CD14-positive monocyte (primary cell): Measurements from ENCODE around the gene CPNE4. TPM values are rescaled to one million over a fixed set of nuclear protein-coding genes. Genes with fewer than 3 reads are reported as not detected.
A peak's percentile ranks its signal among the peaks of the same experiment; 100 is the strongest.

ENCODE experiments used
- DNase-seq, 3 donors: peaks; one replicate each; pipeline ENCODE4 v3.0.0-alpha.2; 2011 to 2022
- H2AFZ ChIP-seq: 2 replicates; pipeline ENCODE4 v1.6.0; 2012; ENCODE audit warnings: mild to moderate bottlenecking, low read depth, low read length, inconsistent platforms; ENCODE audit not compliant: insufficient read depth, poor library complexity, severe bottlenecking
- H3K27ac ChIP-seq, 2 donors: 1 replicate in 1 of 2; 2 replicates in 1 of 2; pipeline ENCODE4 v1.5.1; 2012 to 2013; ENCODE audit warnings: low read length in 2 of 2, control low read depth in 1 of 2, inconsistent platforms in 1 of 2, low read depth in 1 of 2, mild to moderate bottlenecking in 1 of 2
- H3K27me3 ChIP-seq, 2 donors: one replicate each; pipeline versions ENCODE4 v1.6.0 to v1.6.1; 2011 to 2013; ENCODE audit warnings: low read length in 2 of 2; ENCODE audit not compliant: control insufficient read depth in 2 of 2, insufficient read depth in 2 of 2
- H3K36me3 ChIP-seq, 2 donors: replicated peaks in 1 of 2; 1 replicate in 1 of 2; 2 replicates in 1 of 2; pipeline versions ENCODE4 v1.5.1 to v1.6.1; 2012 to 2013; ENCODE audit warnings: low read length in 2 of 2, control low read depth in 1 of 2, inconsistent platforms in 1 of 2, mild to moderate bottlenecking in 1 of 2; ENCODE audit not compliant: insufficient read depth in 2 of 2, control insufficient read depth in 1 of 2
- H3K4me1 ChIP-seq, 2 donors: 1 replicate in 1 of 2; 2 replicates in 1 of 2; pipeline versions ENCODE4 v1.5.1 to v1.6.1; 2012 to 2013; ENCODE audit warnings: low read length in 2 of 2, control low read depth in 1 of 2, inconsistent platforms in 1 of 2, mild to moderate bottlenecking in 1 of 2, moderate library complexity in 1 of 2; ENCODE audit not compliant: insufficient read depth in 2 of 2, control insufficient read depth in 1 of 2
- H3K4me2 ChIP-seq: replicated peaks from 2 replicates; pipeline ENCODE3; 2012; ENCODE audit warnings: low read length, moderate library complexity, mild to moderate bottlenecking; ENCODE audit not compliant: poor library complexity, severe bottlenecking; ENCODE audit errors: extremely low read depth
- H3K4me3 ChIP-seq, 3 experiments: fragments of 200-600 bp in 1 of 3; sonication (generic) in 1 of 3; replicated peaks in 1 of 3; 1 replicate in 2 of 3; 2 replicates in 1 of 3; pipeline ENCODE4 v1.5.1; 2011 to 2013; ENCODE audit warnings: low read length in 3 of 3, mild to moderate bottlenecking in 3 of 3, control low read depth in 2 of 3, low read depth in 2 of 3, inconsistent platforms in 1 of 3, moderate library complexity in 1 of 3
- H3K79me2 ChIP-seq: 2 replicates; pipeline ENCODE4 v1.6.0; 2012; ENCODE audit warnings: mild to moderate bottlenecking, control low read depth, inconsistent platforms, low read length, moderate library complexity; ENCODE audit not compliant: insufficient read depth
- H3K9ac ChIP-seq: 2 replicates; pipeline ENCODE4 v1.6.0; 2017; ENCODE audit warnings: low read length, mild to moderate bottlenecking; ENCODE audit not compliant: insufficient read depth, poor library complexity, severe bottlenecking
- H3K9me3 ChIP-seq, 2 donors: replicated peaks in 1 of 2; 1 replicate in 1 of 2; 2 replicates in 1 of 2; pipeline versions ENCODE4 v1.5.1 to v1.6.1; 2012 to 2013; ENCODE audit warnings: low read length in 2 of 2, control low read depth in 1 of 2; ENCODE audit not compliant: control insufficient read depth in 1 of 2, insufficient read depth in 1 of 2
- H4K20me1 ChIP-seq: 2 replicates; pipeline ENCODE4 v1.6.0; 2012; ENCODE audit warnings: mild to moderate bottlenecking, low read length, control low read depth, moderate library complexity; ENCODE audit not compliant: insufficient read depth
- H3K27ac Mint-ChIP-seq, 7 donors: one replicate each; pipeline ENCODE4 v1.8.0; 2020; ENCODE audit warnings: mild to moderate bottlenecking in 7 of 7, mixed read lengths in 7 of 7, moderate library complexity in 6 of 7, inconsistent platforms in 2 of 7
- H3K27me3 Mint-ChIP-seq, 3 donors: one replicate each; pipeline ENCODE4 v1.8.0; 2021 to 2022; ENCODE audit warnings: low read depth in 3 of 3, mild to moderate bottlenecking in 3 of 3, mixed read lengths in 3 of 3, moderate library complexity in 3 of 3, inconsistent platforms in 1 of 3
- H3K36me3 Mint-ChIP-seq, 2 donors: one replicate each; pipeline ENCODE4 v1.8.0; 2020; ENCODE audit warnings: mixed read lengths in 2 of 2, inconsistent platforms in 1 of 2, mild to moderate bottlenecking in 1 of 2
- H3K4me1 Mint-ChIP-seq: one replicate; pipeline ENCODE4 v1.8.0; 2020; ENCODE audit warnings: mild to moderate bottlenecking, mixed read lengths
- H3K4me3 Mint-ChIP-seq, 2 donors: one replicate each; pipeline ENCODE4 v1.8.0; 2020; ENCODE audit warnings: mild to moderate bottlenecking in 2 of 2, mixed read lengths in 2 of 2, moderate library complexity in 1 of 2
- H3K9me3 Mint-ChIP-seq, 7 donors: one replicate each; pipeline ENCODE4 v1.8.0; 2020 to 2022; ENCODE audit warnings: mixed read lengths in 7 of 7, mild to moderate bottlenecking in 6 of 7, moderate library complexity in 6 of 7, inconsistent platforms in 2 of 7
- WGBS: methylation state at CpG from one replicate; pipeline ENCODE4 v1.1.5; 2013; ENCODE audit warnings: missing lambda C conversion rate; ENCODE audit not compliant: insufficient coverage; 5-methylcytosine and 5-hydroxymethylcytosine counted together
- intact Hi-C, 2 donors: fragments of 100-400 bp; cut with micrococcal nuclease; formaldehyde crosslinking; loops; one replicate each; pipeline versions ENCODE4 v1.15.0 to v1.15.1; 2023
- polyA plus RNA-seq, 3 donors: library from polyadenylated mRNA; depleted of rRNA in 1 of 3; unstranded in 2 of 3; stranded (reverse) in 1 of 3; fragments of 300-500 nt in 2 of 3; fragments of >200 nt in 1 of 3; fragmentation: Illumina TruSeq in 2 of 3; gene quantifications; 1 replicate in 2 of 3; 2 replicates in 1 of 3; pipeline ENCODE4 v1.2.3, GENCODE V29; 2012 to 2021
- TF ChIP-seq, protein P1 (sequence below): fragments of 200-600 bp; IDR thresholded peaks from one replicate; pipeline ENCODE4 v1.8.0; 2022; ENCODE audit warnings: antibody characterized with exemption, mild to moderate bottlenecking

The CPNE4 gene
- polyA plus RNA-seq, 3 donors = not detected

DNA sequence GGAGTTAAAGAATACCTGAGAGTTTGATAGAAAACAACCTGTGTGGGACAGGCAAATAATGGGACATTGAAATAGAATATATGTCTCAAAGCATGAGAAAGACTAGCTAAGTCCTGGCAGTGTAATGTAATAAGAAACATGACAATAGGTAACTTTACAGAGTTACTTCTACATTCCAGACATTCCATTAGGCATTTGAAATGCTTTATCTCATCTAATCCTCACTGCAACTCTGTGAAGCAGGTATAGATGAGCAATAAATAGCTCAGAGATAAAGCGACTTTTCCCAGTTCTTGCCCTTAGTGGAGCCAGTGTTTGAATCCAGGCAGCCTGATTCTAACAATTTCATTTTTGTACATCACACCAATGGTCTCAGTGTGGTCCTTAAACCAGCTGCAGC is 76.8 kb downstream of the CPNE4 start:
- no peaks in the 10 kb centered on the region for H3K27me3 ChIP-seq
- no peaks in the 10 kb centered on the region for H3K9me3 ChIP-seq
- H4K20me1 ChIP-seq = no peaks in the 10 kb centered on the region
- no peaks in the 10 kb centered on the region for H3K79me2 ChIP-seq
- H3K36me3 ChIP-seq = no peaks in the 10 kb centered on the region
- no peak overlapping the region for H2AFZ ChIP-seq
- no peak overlapping the region for H3K27ac ChIP-seq
- Mint-ChIP-seq H3K36me3 (no peaks in the 10 kb centered on the region), H3K4me3 (no peak overlapping the region), H3K27me3 (peaks cover 0 to 2% (median 1%) of the 10 kb centered on the region in 3 donors), H3K27ac (peak overlapping the region in 1 of 7 donors; percentile 42), H3K9me3 (peaks cover 0 to 4% (median 0%) of the 10 kb centered on the region in 7 donors), H3K4me1 (peaks cover 35% of the 10 kb centered on the region)
- no peak overlapping the region for H3K9ac ChIP-seq
- TF ChIP-seq, protein P1, sequence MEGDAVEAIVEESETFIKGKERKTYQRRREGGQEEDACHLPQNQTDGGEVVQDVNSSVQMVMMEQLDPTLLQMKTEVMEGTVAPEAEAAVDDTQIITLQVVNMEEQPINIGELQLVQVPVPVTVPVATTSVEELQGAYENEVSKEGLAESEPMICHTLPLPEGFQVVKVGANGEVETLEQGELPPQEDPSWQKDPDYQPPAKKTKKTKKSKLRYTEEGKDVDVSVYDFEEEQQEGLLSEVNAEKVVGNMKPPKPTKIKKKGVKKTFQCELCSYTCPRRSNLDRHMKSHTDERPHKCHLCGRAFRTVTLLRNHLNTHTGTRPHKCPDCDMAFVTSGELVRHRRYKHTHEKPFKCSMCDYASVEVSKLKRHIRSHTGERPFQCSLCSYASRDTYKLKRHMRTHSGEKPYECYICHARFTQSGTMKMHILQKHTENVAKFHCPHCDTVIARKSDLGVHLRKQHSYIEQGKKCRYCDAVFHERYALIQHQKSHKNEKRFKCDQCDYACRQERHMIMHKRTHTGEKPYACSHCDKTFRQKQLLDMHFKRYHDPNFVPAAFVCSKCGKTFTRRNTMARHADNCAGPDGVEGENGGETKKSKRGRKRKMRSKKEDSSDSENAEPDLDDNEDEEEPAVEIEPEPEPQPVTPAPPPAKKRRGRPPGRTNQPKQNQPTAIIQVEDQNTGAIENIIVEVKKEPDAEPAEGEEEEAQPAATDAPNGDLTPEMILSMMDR = no peak
- WGBS = 100% methylated on average over 1 of the region's 1 CpG
- no peak overlapping the region for H3K4me3 ChIP-seq
- DNase-seq = no peak
- peaks cover 34 to 38% of the 10 kb centered on the region in 2 donors for H3K4me1 ChIP-seq
- no peak overlapping the region for H3K4me2 ChIP-seq
- intact Hi-C loops = no loop called here

GRCh38 chr3:131957511-131957910 is 77.3 kb downstream of the CPNE4 start:
- Histone ChIP-seq H3K9ac (no peak overlapping the region), H3K27me3 (no peaks in the 10 kb centered on the region), H4K20me1 (no peaks in the 10 kb centered on the region), H3K4me1 (peaks cover 34 to 38% of the 10 kb centered on the region in 2 donors), H3K79me2 (no peaks in the 10 kb centered on the region), H3K4me2 (no peak overlapping the region), H3K27ac (no peak overlapping the region), H2AFZ (no peak overlapping the region), H3K9me3 (no peaks in the 10 kb centered on the region), H3K36me3 (no peaks in the 10 kb centered on the region), H3K4me3 (no peak overlapping the region)
- Mint-ChIP-seq H3K4me3 (no peak overlapping the region), H3K36me3 (no peaks in the 10 kb centered on the region), H3K4me1 (peaks cover 33% of the 10 kb centered on the region), H3K27me3 (peaks cover 0 to 2% (median 1%) of the 10 kb centered on the region in 3 donors), H3K9me3 (peaks cover 0 to 4% (median 0%) of the 10 kb centered on the region in 7 donors), H3K27ac (no peak overlapping the region)
- TF ChIP-seq, protein P1 = no peak
- intact Hi-C loops = no loop called here
- 87% methylated on average over 4 of the region's 5 CpGs for WGBS
- no peak for DNase-seq
